BJ (cell line): ENCODE measurements around the gene SNTA1. TPM values are rescaled to one million over a fixed set of nuclear protein-coding genes. Genes with fewer than 3 reads are reported as not detected.
"Not testable (repeated sequence)": the region's sequence is repeated elsewhere in the genome, so short reads cannot be mapped to it uniquely, and the experiment has no call there.

Source experiments
- CTCF ChIA-PET: fragments of 350-600 bp; formaldehyde crosslinking; extraction: SDS; loops from one replicate; lab custom pipeline; 2021; ENCODE audit warnings: antibody characterized with exemption, inconsistent platforms; lab: Yijun Ruan, JAX
- POLR2A ChIA-PET: fragments of 300-600 bp; sonication (Branson Sonifier 250); formaldehyde crosslinking; extraction: SDS; loops from one replicate; lab custom pipeline; 2021; ENCODE audit warnings: antibody characterized with exemption; lab: Charles Lee
- DNase-seq: peaks from one replicate; pipeline ENCODE4 v3.0.0-alpha.2; 2011; ENCODE audit warnings: low read depth
- H3K27me3 ChIP-seq: 2 replicates; pipeline ENCODE4 v1.6.0; 2011; ENCODE audit warnings: low read length; ENCODE audit not compliant: control insufficient read depth, insufficient read depth
- H3K36me3 ChIP-seq: 2 replicates; pipeline ENCODE4 v1.5.1; 2011; ENCODE audit warnings: low read length; ENCODE audit not compliant: control insufficient read depth, insufficient read depth
- H3K4me3 ChIP-seq: 2 replicates; pipeline ENCODE4 v1.5.1; 2011; ENCODE audit warnings: low read depth, mild to moderate bottlenecking, control low read depth, low read length
- CTCF ChIP-seq: IDR thresholded peaks from 2 replicates; pipeline ENCODE4 v1.5.1; 2011; ENCODE audit warnings: low read depth, mild to moderate bottlenecking, control low read depth, inconsistent platforms, low read length, moderate library complexity; ENCODE audit not compliant: insufficient read depth
- polyA minus RNA-seq: library from RNA; depleted of rRNA, polyadenylated mRNA; stranded (reverse); fragments of >200 nt; gene quantifications from 2 replicates; pipeline ENCODE4 v1.2.3, GENCODE V29; 2011; rRNA and poly(A)+ RNA removed
- polyA plus RNA-seq: library from polyadenylated mRNA; depleted of rRNA; stranded (reverse); fragments of >200 nt; gene quantifications from 2 replicates; pipeline ENCODE4 v1.2.3, GENCODE V29; 2011; rRNA removed

Gene SNTA1
- polyA plus RNA-seq (14.4 and 24.7 TPM in 2 replicates), polyA minus RNA-seq (9.9 and 13.3 TPM in 2 replicates)

DNA sequence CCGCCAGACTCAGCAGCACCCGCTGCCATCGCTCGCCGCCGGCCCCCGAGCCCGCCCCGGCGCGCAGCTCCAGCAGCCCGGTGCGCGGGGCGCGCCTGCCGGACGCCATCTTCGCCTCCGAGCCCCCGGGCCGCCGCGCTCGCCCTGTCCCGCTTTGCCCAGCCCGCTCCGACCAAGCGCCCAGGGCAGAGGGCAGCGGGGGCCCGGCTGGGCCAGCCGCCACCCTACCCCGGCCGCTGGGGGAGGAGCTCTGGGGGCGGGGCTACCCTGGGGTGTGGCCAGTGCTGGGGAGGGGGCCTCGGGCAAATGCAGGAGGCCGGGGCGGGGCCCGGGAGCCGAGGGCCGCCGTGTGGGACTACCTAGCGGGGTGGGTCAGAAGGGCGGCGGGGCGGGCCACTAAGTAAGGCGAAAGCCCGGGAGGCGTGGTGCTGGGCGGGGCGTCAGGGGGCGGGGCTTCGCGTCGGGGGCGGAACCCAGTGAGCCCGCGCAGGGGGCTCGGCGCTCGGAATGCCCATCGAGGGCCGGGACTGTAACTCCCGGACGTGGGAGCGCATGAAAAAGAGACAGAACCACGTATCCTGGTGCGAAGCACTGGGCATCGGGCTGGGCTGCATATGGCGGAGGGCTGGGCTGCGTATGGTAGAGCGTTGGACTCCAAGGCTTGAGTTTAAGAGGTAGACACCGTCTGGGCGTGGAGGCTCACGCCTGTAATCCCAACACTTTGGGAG lies at the start of gene SNTA1:
TSS of gene SNTA1 (minus strand) at position 252 of the 728 bp plus-strand sequence. CDS start at position 109, 143 bp downstream.
- Histone ChIP-seq H3K4me3 (peak within 1 kb of the TSS; percentile 73), H3K27me3 (no peaks in the 10 kb centered on the region), H3K36me3 (no peaks in the 10 kb centered on the region)
- ChIA-PET CTCF (interaction anchor here (0.8 to 2.8 kb wide), 5 partner anchors 9 to 224 kb away, joined by 3 to 9 read pairs (median 3); no protein-coding TSS in a partner anchor), POLR2A (interaction anchor here (1.1 kb wide), 1 partner anchor 204 kb away, joined by 3 read pairs; no protein-coding TSS in a partner anchor)
- no peak for TF ChIP-seq CTCF
- DNase-seq = no peak

GRCh38 chr20:33490934-33491656 lies 47.5 kb upstream of the SNTA1 start:
- ChIA-PET POLR2A (no interaction called here), CTCF (no interaction called here)
- H3K27me3 ChIP-seq = no peaks in the 10 kb centered on the region
- H3K4me3 ChIP-seq = peak overlapping the region; percentile 65
- H3K36me3 ChIP-seq = no peaks in the 10 kb centered on the region
- DNase-seq = no peak
- TF ChIP-seq CTCF = no peak

GRCh38 chr20:33490023-33490933 lies 46.7 kb upstream of the SNTA1 start, which contains the start of gene CBFA2T2:
CBFA2T2 (plus strand) TSS chr20:33490096; CDS start chr20:33490268, 172 bp downstream.
- no peak for TF ChIP-seq CTCF
- CTCF ChIA-PET = interaction anchor here (0.9 to 1.5 kb wide), 3 partner anchors 75 to 178 kb away, joined by 3 to 5 read pairs (median 3); no protein-coding TSS in a partner anchor
- POLR2A ChIA-PET = interaction anchor here (0.5 to 0.9 kb wide), 3 partner anchors 22 to 631 kb away, joined by 3 to 5 read pairs (median 3); no protein-coding TSS in a partner anchor

DNA sequence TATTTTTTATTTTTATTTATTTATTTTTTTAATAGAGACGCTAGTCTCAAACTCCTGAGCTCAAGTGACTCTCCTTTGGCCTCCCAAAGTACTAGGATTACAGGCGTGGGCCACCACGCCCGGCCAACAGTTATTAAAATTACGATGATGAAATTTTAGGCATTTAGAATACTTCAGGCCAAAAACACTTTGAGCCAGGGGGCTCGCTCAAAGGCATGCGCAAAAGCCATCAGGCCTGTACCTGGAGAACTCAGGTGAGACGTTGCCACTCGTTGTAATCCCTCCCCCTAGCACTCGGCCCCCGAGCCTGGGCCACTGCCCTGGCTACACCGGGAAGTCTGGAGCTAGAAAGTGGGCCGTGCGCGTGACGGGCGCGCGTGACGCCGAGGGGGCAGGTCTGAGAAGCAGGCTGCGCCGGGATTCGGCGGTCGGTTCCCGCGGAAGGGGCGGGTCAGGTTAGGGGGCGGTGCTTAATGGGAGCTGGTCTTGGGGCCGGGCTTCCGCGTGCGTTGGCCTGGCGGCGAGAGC lies 46.0 kb upstream of the SNTA1 start:
- peak; percentile 74 for DNase-seq
- CTCF ChIA-PET = interaction anchor here (0.9 to 1.5 kb wide), 3 partner anchors 74 to 178 kb away, joined by 3 to 5 read pairs (median 3); no protein-coding TSS in a partner anchor
- Histone ChIP-seq H3K4me3 (peak overlapping the region; percentile 60), H3K36me3 (no peaks in the 10 kb centered on the region), H3K27me3 (no peaks in the 10 kb centered on the region)
- POLR2A ChIA-PET = interaction anchor here (0.5 to 0.9 kb wide), 3 partner anchors 23 to 631 kb away, joined by 3 to 5 read pairs (median 3); no protein-coding TSS in a partner anchor
- TF ChIP-seq CTCF = no peak

More at GRCh38 chr20:33490023-33490933, 46.7 kb upstream of the SNTA1 start, which contains the start of gene CBFA2T2:
- H3K4me3 ChIP-seq = peak within 1 kb of the TSS; percentile 65
- H3K27me3 ChIP-seq = no peaks in the 10 kb centered on the region
- no peak for DNase-seq
- no peaks in the 10 kb centered on the region for H3K36me3 ChIP-seq

GRCh38 chr20:33488661-33489494 lies 45.3 kb upstream of the SNTA1 start:
- not testable (repeated sequence) for DNase-seq, H3K27me3 ChIP-seq, H3K36me3 ChIP-seq
- peak overlapping the region; percentile 60 for H3K4me3 ChIP-seq
- ChIA-PET POLR2A (interaction anchor here (0.6 to 0.9 kb wide), 2 partner anchors 92 to 176 kb away, joined by 3 to 5 read pairs; no protein-coding TSS in a partner anchor), CTCF (interaction anchor here (0.9 to 1.5 kb wide), 3 partner anchors 74 to 179 kb away, joined by 3 to 5 read pairs (median 3); no protein-coding TSS in a partner anchor)
